HEK293 (cell line): ENCODE results near the gene ACSL5.

ENCODE experiments used
- CTCF ChIA-PET: fragments of 350-600 bp; formaldehyde crosslinking; extraction: SDS; loops from one replicate; lab custom pipeline; 2021; ENCODE audit warnings: antibody characterized with exemption; lab: Yijun Ruan, JAX
- POLR2A ChIA-PET: fragments of 300-600 bp; formaldehyde crosslinking; extraction: SDS; loops from one replicate; lab custom pipeline; 2020; ENCODE audit warnings: antibody characterized with exemption, inconsistent platforms; lab: Yijun Ruan, JAX
- H3K27ac ChIP-seq: fragments of 200-500 bp; sonication (Bioruptor generic); 2 replicates; pipeline ENCODE4 v1.5.1; 2014; ENCODE audit warnings: low read depth, low read length, control low read depth, inconsistent platforms; ENCODE audit errors: extremely low read depth
- H3K36me3 ChIP-seq, 2 experiments: fragments of 200-500 bp in 1 of 2; sonication (Bioruptor generic) in 1 of 2; 1 replicate in 1 of 2; 2 replicates in 1 of 2; pipeline ENCODE4 v1.5.1; 2014 to 2017; ENCODE audit warnings: inconsistent platforms in 2 of 2, low read length in 2 of 2; ENCODE audit not compliant: control insufficient read depth in 2 of 2, insufficient read depth in 1 of 2
- H3K4me1 ChIP-seq: fragments of 200-500 bp; sonication (Bioruptor generic); 2 replicates; pipeline ENCODE4 v1.5.1; 2014; ENCODE audit warnings: mild to moderate bottlenecking, low read length, inconsistent platforms; ENCODE audit not compliant: control insufficient read depth, insufficient read depth
- H3K4me3 ChIP-seq: 2 replicates; pipeline ENCODE4 v1.5.1; 2011; ENCODE audit warnings: low read depth, mild to moderate bottlenecking, control low read depth, low read length, moderate library complexity
- H3K9me3 ChIP-seq: fragments of 200-500 bp; sonication (Bioruptor generic); 2 replicates; pipeline ENCODE4 v1.5.1; 2014; ENCODE audit warnings: low read depth, low read length, inconsistent platforms; ENCODE audit not compliant: control insufficient read depth, insufficient read depth
- ATF2 ChIP-seq: fragments of 450-650 bp; formaldehyde crosslinking; IDR thresholded peaks from 2 replicates; pipeline ENCODE4 v1.5.1; 2016; ENCODE audit warnings: missing biosample characterization, missing genetic modification characterization, low read depth
- FEZF1 ChIP-seq: fragments of 450-650 bp; formaldehyde crosslinking; IDR thresholded peaks from 2 replicates; pipeline ENCODE4 v1.5.1; 2016; ENCODE audit warnings: missing biosample characterization, missing genetic modification characterization
- GFI1B ChIP-seq: fragments of 450-650 bp; formaldehyde crosslinking; IDR thresholded peaks from 2 replicates; pipeline ENCODE4 v1.5.1; 2016; ENCODE audit warnings: missing biosample characterization, missing genetic modification characterization
- GLI2 ChIP-seq: fragments of 450-650 bp; formaldehyde crosslinking; IDR thresholded peaks from 2 replicates; pipeline ENCODE4; 2017; ENCODE audit warnings: missing biosample characterization, missing genetic modification characterization, low read depth, borderline replicate concordance
- HOXC10 ChIP-seq: sonication (generic); formaldehyde crosslinking; IDR thresholded peaks from 2 replicates; pipeline ENCODE4 v1.8.1; 2023; ENCODE audit warnings: mild to moderate bottlenecking, missing genetic modification reagents
- KLF1 ChIP-seq: fragments of 450-650 bp; formaldehyde crosslinking; IDR thresholded peaks from 2 replicates; pipeline ENCODE4 v1.5.1; 2016; ENCODE audit warnings: missing biosample characterization, missing genetic modification characterization
- SCRT1 ChIP-seq: fragments of 450-650 bp; formaldehyde crosslinking; IDR thresholded peaks from 2 replicates; pipeline ENCODE4 v1.5.1; 2016; ENCODE audit warnings: missing biosample characterization, missing genetic modification characterization, borderline replicate concordance
- SETDB1 ChIP-seq: IDR thresholded peaks from one replicate; pipeline ENCODE4 v1.6.1; 2017; ENCODE audit warnings: mild to moderate bottlenecking, low read length, moderate library complexity, mixed read lengths; ENCODE audit not compliant: insufficient read length
- ZFHX2 ChIP-seq: fragments of 450-650 bp; formaldehyde crosslinking; conservative IDR thresholded peaks from 2 replicates; pipeline ENCODE4 v1.5.1; 2016; ENCODE audit warnings: missing biosample characterization, missing genetic modification characterization
- ZNF146 ChIP-seq: fragments of 450-650 bp; formaldehyde crosslinking; IDR thresholded peaks from 2 replicates; pipeline ENCODE4 v1.5.1; 2016; ENCODE audit warnings: missing biosample characterization, missing genetic modification characterization
- ZNF155 ChIP-seq: fragments of 450-650 bp; formaldehyde crosslinking; IDR thresholded peaks from 2 replicates; pipeline ENCODE4 v1.5.1; 2016; ENCODE audit warnings: missing biosample characterization, missing genetic modification characterization
- ZNF169 ChIP-seq: fragments of 450-650 bp; formaldehyde crosslinking; IDR thresholded peaks from 2 replicates; pipeline ENCODE4 v1.5.1; 2016; ENCODE audit warnings: missing biosample characterization, missing genetic modification characterization
- ZNF2 ChIP-seq: fragments of 450-650 bp; formaldehyde crosslinking; IDR thresholded peaks from 2 replicates; pipeline ENCODE4 v1.5.1; 2016; ENCODE audit warnings: missing biosample characterization, missing genetic modification characterization
- ZNF341 ChIP-seq: fragments of 450-650 bp; formaldehyde crosslinking; IDR thresholded peaks from 2 replicates; pipeline ENCODE4; 2016; ENCODE audit warnings: low read depth, missing biosample characterization, missing genetic modification characterization
- ZNF362 ChIP-seq: fragments of 450-650 bp; formaldehyde crosslinking; IDR thresholded peaks from 2 replicates; pipeline ENCODE4 v1.5.1; 2016; ENCODE audit warnings: missing biosample characterization, missing genetic modification characterization
- ZNF366 ChIP-seq: fragments of 450-650 bp; formaldehyde crosslinking; conservative IDR thresholded peaks from 2 replicates; pipeline ENCODE4 v1.5.1; 2016; ENCODE audit warnings: missing biosample characterization, missing genetic modification characterization
- ZNF391 ChIP-seq: fragments of 450-650 bp; formaldehyde crosslinking; IDR thresholded peaks from 2 replicates; pipeline ENCODE4 v1.5.1; 2016; ENCODE audit warnings: low read depth, missing biosample characterization, missing genetic modification characterization, borderline replicate concordance
- ZNF639 ChIP-seq: fragments of 450-650 bp; formaldehyde crosslinking; IDR thresholded peaks from 2 replicates; pipeline ENCODE4 v1.5.1; 2016; ENCODE audit warnings: missing biosample characterization, missing genetic modification characterization
- TF ChIP-seq, protein P1 (sequence below): fragments of 450-650 bp; formaldehyde crosslinking; IDR thresholded peaks from 2 replicates; pipeline ENCODE4 v1.5.1; 2016; ENCODE audit warnings: missing biosample characterization, missing genetic modification characterization, borderline replicate concordance
- TF ChIP-seq, protein P2 (sequence below): fragments of 450-650 bp; formaldehyde crosslinking; IDR thresholded peaks from 2 replicates; pipeline ENCODE4 v1.5.1; 2016; ENCODE audit warnings: missing biosample characterization, missing genetic modification characterization
- TF ChIP-seq, protein P3 (sequence below): fragments of 450-650 bp; formaldehyde crosslinking; IDR thresholded peaks from 2 replicates; pipeline ENCODE4 v1.5.1; 2016; ENCODE audit warnings: missing biosample characterization, missing genetic modification characterization

ACSL5 gene

DNA sequence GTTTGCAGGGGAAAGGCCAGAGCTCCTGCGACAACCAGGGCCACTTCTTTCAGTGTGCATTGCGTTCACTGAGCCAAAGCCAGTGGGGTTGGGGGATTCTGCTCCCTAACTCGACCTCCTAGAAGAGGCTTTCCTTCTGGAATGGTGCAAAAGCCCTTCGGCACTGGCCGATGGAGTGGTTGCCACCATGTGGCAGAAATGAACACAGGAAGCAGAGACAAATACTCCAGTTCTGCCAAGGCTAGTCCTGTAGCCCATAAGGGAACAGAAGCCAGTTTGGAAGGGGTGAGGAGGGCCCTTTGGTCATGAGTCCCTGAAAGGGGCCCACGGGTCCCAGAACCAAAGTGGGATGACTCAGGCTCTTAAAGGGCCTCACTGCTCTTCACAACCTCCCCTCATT, 29.7 kb upstream of the ACSL5 start:
- ChIA-PET CTCF (no interaction called here), POLR2A (no interaction called here)
- no peak overlapping the region for H3K4me3 ChIP-seq
- no peaks in the 10 kb centered on the region for H3K4me1 ChIP-seq
- no peak for TF ChIP-seq GLI2 (tag by site-specific recombination)
- TF ChIP-seq, protein P1, sequence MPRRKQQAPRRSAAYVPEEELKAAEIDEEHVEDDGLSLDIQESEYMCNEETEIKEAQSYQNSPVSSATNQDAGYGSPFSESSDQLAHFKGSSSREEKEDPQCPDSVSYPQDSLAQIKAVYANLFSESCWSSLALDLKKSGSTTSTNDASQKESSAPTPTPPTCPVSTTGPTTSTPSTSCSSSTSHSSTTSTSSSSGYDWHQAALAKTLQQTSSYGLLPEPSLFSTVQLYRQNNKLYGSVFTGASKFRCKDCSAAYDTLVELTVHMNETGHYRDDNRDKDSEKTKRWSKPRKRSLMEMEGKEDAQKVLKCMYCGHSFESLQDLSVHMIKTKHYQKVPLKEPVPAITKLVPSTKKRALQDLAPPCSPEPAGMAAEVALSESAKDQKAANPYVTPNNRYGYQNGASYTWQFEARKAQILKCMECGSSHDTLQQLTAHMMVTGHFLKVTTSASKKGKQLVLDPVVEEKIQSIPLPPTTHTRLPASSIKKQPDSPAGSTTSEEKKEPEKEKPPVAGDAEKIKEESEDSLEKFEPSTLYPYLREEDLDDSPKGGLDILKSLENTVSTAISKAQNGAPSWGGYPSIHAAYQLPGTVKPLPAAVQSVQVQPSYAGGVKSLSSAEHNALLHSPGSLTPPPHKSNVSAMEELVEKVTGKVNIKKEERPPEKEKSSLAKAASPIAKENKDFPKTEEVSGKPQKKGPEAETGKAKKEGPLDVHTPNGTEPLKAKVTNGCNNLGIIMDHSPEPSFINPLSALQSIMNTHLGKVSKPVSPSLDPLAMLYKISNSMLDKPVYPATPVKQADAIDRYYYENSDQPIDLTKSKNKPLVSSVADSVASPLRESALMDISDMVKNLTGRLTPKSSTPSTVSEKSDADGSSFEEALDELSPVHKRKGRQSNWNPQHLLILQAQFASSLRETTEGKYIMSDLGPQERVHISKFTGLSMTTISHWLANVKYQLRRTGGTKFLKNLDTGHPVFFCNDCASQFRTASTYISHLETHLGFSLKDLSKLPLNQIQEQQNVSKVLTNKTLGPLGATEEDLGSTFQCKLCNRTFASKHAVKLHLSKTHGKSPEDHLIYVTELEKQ (tag by site-specific recombination): no peak
- TF ChIP-seq ZNF146 (tag by site-specific recombination): no peak
- TF ChIP-seq GFI1B (tag by site-specific recombination): no peak
- no peak for TF ChIP-seq ZNF2 (tag by site-specific recombination)
- TF ChIP-seq KLF1 (tag by site-specific recombination): no peak
- no peak for TF ChIP-seq ATF2 (tag by site-specific recombination)
- TF ChIP-seq ZNF362: no peak
- TF ChIP-seq ZNF366: no peak
- TF ChIP-seq ZNF341: no peak
- TF ChIP-seq, protein P2, sequence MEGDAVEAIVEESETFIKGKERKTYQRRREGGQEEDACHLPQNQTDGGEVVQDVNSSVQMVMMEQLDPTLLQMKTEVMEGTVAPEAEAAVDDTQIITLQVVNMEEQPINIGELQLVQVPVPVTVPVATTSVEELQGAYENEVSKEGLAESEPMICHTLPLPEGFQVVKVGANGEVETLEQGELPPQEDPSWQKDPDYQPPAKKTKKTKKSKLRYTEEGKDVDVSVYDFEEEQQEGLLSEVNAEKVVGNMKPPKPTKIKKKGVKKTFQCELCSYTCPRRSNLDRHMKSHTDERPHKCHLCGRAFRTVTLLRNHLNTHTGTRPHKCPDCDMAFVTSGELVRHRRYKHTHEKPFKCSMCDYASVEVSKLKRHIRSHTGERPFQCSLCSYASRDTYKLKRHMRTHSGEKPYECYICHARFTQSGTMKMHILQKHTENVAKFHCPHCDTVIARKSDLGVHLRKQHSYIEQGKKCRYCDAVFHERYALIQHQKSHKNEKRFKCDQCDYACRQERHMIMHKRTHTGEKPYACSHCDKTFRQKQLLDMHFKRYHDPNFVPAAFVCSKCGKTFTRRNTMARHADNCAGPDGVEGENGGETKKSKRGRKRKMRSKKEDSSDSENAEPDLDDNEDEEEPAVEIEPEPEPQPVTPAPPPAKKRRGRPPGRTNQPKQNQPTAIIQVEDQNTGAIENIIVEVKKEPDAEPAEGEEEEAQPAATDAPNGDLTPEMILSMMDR: no peak
- H3K27ac ChIP-seq: no peak overlapping the region
- H3K36me3 ChIP-seq: no peaks in the 10 kb centered on the region
- no peaks in the 10 kb centered on the region for H3K9me3 ChIP-seq

GRCh38 chr10:112345202-112345601, 28.7 kb upstream of the ACSL5 start:
- no peaks in the 10 kb centered on the region for H3K36me3 ChIP-seq
- H3K4me1 ChIP-seq: no peaks in the 10 kb centered on the region
- ChIA-PET POLR2A (no interaction called here), CTCF (interaction anchor here (0.6 to 1.2 kb wide), 3 partner anchors 16 to 120 kb away, joined by 3 read pairs; no protein-coding TSS in a partner anchor)
- H3K4me3 ChIP-seq: no peak overlapping the region
- H3K9me3 ChIP-seq: no peaks in the 10 kb centered on the region
- TF ChIP-seq ZNF391 (tag by site-specific recombination) (no peak), ZFHX2 (tag by site-specific recombination) (no peak), HOXC10 (CRISPR knock-in tag) (no peak), ZNF155 (tag by site-specific recombination) (no peak), SETDB1 (no peak), SCRT1 (tag by site-specific recombination) (no peak), ZNF639 (tag by site-specific recombination) (no peak), ZNF169 (no peak), FEZF1 (no peak)
- TF ChIP-seq, protein P3, sequence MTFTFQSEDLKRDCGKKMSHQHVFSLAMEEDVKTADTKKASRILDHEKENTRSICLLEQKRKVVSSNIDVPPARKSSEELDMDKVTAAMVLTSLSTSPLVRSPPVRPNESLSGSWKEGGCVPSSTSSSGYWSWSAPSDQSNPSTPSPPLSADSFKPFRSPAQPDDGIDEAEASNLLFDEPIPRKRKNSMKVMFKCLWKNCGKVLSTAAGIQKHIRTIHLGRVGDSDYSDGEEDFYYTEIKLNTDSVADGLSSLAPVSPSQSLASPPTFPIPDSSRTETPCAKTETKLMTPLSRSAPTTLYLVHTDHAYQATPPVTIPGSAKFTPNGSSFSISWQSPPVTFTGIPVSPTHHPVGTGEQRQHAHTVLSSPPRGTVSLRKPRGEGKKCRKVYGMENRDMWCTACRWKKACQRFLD (tag by site-specific recombination): no peak
- no peak overlapping the region for H3K27ac ChIP-seq
